RWPE2 (cell line): Measurements from ENCODE around the gene GSTM5.

Source experiments
- ATAC-seq: fragments of 200-7000 bp; cut with Tn5 transposase; 3 replicates; pipeline ENCODE4 v1.9.1; 2021; ENCODE audit warnings: low read depth
- DNase-seq: peaks from one replicate; pipeline ENCODE4 v3.0.0-alpha.2; 2020; ENCODE audit warnings: low spot score
- H3K27ac ChIP-seq: fragments of 450-650 bp; 2 replicates; pipeline ENCODE4 v1.5.1; 2017; ENCODE audit warnings: mild to moderate bottlenecking; ENCODE audit not compliant: poor library complexity, severe bottlenecking
- H3K27me3 ChIP-seq: fragments of 250-450 bp; sonication (Bioruptor Pico); 2 replicates; pipeline ENCODE4 v1.5.1; 2021; ENCODE audit warnings: mild to moderate bottlenecking, moderate library complexity; ENCODE audit not compliant: insufficient read depth, poor library complexity, severe bottlenecking
- H3K36me3 ChIP-seq: fragments of 250-450 bp; sonication (Bioruptor Pico); 2 replicates; pipeline ENCODE4 v1.5.1; 2020; ENCODE audit warnings: low read depth, mild to moderate bottlenecking, moderate library complexity
- H3K4me1 ChIP-seq: fragments of 250-450 bp; sonication (Bioruptor Pico); 2 replicates; pipeline ENCODE4 v1.5.1; 2021; ENCODE audit warnings: mild to moderate bottlenecking, moderate library complexity; ENCODE audit not compliant: insufficient read depth, poor library complexity, severe bottlenecking
- H3K4me3 ChIP-seq: fragments of 250-450 bp; sonication (Bioruptor Pico); 2 replicates; pipeline ENCODE4 v1.5.1; 2021; ENCODE audit warnings: mild to moderate bottlenecking, moderate library complexity; ENCODE audit not compliant: severe bottlenecking
- H3K9me3 ChIP-seq: fragments of 250-450 bp; sonication (Bioruptor Pico); 2 replicates; pipeline ENCODE4 v1.5.1; 2021; ENCODE audit warnings: mild to moderate bottlenecking, moderate library complexity; ENCODE audit not compliant: severe bottlenecking
- TF ChIP-seq, protein P1 (sequence below): fragments of 450-650 bp; IDR thresholded peaks from one replicate; pipeline ENCODE4 v1.5.1; 2017; ENCODE audit warnings: mild to moderate bottlenecking, moderate library complexity; ENCODE audit not compliant: poor library complexity, severe bottlenecking

GSTM5 gene

DNA sequence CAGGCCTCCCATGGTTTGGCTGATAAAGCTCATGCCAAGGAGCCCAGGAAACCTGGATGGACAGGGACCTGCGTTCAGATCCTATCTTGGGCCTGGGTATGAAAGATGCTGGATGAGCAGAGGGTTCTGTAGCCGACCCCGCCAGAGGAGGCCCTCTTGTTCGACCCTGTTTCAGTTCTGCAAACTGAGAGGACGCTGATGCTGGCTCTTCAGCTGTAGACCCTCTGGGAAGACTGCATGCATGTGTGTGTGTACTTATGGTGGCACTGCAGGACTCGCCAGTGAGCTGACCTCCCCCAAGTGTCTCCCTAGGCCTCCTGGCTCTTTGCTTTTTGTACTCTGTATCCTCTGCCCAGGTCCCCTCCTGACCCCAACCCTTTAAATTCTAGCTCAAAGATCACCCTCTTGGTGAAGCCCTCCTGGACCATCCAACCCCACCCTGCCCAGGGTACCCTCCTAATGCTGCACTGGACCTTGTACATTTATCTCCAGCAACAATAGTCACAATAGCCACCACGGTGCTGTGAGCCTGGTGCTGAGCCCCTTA is 50.1 kb downstream of the GSTM5 start:
- DNase-seq (peak; percentile 22), ATAC-seq (no peak)
- Histone ChIP-seq H3K27me3 (no peaks in the 10 kb centered on the region), H3K4me3 (no peak overlapping the region), H3K4me1 (no peaks in the 10 kb centered on the region), H3K27ac (no peak overlapping the region), H3K9me3 (no peaks in the 10 kb centered on the region), H3K36me3 (no peaks in the 10 kb centered on the region)
- TF ChIP-seq, protein P1, sequence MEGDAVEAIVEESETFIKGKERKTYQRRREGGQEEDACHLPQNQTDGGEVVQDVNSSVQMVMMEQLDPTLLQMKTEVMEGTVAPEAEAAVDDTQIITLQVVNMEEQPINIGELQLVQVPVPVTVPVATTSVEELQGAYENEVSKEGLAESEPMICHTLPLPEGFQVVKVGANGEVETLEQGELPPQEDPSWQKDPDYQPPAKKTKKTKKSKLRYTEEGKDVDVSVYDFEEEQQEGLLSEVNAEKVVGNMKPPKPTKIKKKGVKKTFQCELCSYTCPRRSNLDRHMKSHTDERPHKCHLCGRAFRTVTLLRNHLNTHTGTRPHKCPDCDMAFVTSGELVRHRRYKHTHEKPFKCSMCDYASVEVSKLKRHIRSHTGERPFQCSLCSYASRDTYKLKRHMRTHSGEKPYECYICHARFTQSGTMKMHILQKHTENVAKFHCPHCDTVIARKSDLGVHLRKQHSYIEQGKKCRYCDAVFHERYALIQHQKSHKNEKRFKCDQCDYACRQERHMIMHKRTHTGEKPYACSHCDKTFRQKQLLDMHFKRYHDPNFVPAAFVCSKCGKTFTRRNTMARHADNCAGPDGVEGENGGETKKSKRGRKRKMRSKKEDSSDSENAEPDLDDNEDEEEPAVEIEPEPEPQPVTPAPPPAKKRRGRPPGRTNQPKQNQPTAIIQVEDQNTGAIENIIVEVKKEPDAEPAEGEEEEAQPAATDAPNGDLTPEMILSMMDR, result no peak

DNA sequence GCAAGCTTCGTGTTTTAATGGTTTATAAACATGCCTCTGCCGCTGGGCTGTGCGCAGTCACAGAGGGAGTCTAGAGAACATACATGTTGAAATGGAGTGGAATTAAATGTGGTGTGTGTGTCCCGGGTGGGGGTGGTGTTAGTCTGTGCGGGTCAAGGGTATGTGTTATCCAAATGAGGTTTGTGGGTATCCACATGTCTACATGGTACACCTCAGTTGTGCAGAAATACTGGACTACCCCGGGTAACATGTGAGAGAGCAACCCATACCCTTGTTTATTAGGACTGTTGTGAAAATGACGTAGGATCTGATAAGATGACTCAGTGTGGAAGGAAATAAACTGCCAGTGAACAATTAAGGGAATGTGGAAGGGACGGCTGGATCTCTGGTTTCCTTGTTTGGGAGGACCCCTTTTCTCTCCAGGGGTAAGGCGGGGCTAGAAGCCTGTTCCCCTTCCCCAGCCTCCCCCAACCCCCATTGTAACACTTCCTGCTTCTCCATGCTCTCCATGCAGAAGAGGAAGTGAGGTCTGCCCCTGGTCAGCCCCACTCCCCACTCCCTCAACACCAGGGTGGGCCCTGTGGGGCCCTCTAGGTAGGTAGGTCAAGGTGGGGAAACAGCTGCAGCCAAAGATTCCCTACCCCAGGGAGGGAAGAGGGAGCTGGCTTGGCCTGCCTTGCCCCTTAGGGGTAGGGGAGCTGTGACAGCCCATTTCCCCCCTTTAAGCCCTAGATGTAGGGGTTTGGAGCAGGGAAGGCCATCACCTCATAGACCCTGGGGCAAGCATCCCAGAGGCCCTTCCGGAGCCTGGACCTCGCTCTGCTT is 51.0 kb downstream of the GSTM5 start:
- Histone ChIP-seq H3K9me3 (no peaks in the 10 kb centered on the region), H3K27me3 (no peaks in the 10 kb centered on the region), H3K4me3 (no peak overlapping the region), H3K4me1 (no peaks in the 10 kb centered on the region), H3K36me3 (no peaks in the 10 kb centered on the region), H3K27ac (no peak overlapping the region)
- ATAC-seq (peak; percentile 24; the same call in 2 of the 3 replicates), DNase-seq (peak; percentile 9)
- TF ChIP-seq, protein P1, result no peak

DNA sequence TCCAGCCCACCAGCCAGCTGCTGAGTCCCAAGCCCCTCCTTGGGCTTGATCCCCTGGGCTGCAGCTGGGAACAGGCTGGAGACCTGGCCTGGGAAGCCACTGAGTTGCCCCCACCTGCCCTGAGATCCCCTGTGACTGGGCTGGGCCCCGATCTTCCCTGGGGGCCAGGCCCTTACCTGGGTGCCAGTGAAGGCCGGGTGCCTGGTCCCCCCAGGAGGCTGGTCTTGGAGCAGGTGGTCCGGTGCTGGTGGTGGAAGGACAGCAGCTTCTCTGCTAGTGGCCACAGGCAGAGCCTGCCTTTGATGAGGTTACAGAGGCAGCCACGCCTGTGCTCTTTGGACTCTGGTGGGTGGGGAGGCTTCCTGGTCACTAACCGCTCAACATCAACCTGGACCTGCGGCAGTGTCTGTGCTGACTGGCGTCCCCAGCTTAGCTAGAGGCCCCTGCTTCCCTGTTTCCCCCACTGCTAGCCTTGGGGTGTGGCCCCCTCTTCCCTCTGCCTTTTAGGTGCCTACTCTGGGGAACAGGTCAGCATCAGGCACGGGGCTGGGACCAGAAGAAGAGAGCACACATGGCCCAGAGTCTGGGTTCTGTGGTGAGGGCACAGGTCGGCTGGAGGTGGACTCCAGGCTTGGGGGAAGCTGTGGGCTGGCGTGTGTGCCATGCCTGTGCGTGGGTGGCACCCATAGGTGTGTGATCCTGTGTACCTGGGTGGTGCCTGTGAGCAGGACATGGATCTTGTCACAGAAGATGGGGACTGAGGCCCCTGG is 51.8 kb downstream of the GSTM5 start, which contains the start of gene EPS8L3:
Gene EPS8L3 (minus strand): TSS at position 278 of the 770 bp plus-strand sequence. CDS start 2,174 bp downstream, outside the sequence.
- H3K27ac ChIP-seq, result no peak within 1 kb of the TSS
- peak; percentile 41 for DNase-seq

DNA sequence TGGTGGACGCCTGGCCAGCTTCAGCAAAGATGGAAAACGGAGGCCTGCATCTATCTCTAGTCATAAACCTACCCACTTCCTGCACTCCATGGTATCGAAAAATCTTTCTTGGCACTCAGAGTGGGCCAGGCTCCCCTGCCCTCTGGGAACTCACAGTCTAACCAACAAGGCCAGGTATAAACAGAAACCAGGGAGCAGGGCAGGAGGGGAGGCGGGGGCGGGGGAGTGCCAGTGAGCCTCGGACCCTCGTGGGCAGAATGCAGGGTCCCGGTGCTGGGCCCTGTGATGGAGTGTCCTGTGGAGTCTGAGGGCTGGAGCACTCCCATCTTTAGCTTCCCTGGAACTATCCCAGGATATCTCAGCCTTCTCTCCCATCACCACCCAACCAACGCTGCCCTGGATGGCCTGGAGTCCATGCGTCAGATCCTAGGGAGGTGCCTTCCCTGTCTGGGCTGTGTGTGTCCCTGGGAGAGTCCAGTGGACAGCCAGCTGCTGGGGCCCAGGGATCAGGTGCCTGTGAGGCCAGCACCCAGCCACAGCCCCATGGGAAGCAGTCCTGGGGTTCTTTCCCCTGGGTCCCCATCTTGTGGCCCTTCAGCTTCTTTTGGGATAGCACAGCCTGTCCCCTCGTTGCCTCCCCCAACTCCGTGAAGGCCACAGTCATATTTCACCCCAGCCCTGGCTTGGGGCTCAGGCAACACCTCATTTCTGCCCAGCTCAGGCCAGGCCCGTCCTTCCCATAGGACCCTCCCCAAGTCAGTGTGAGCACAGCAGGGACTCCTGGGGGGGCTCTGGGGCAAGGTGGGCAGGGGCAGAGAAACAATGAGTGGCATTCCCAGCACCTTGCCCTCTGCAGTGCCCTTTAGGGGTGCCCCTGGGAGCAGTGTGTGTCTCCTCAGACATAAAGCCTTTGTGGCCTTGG is 52.8 kb downstream of the GSTM5 start:
- no peaks in the 10 kb centered on the region for H3K36me3 ChIP-seq
- no peaks in the 10 kb centered on the region for H3K27me3 ChIP-seq
- DNase-seq (peak; percentile 43), ATAC-seq (no peak)
- H3K27ac ChIP-seq, result no peak overlapping the region
- H3K9me3 ChIP-seq, result no peaks in the 10 kb centered on the region
- no peaks in the 10 kb centered on the region for H3K4me1 ChIP-seq
- TF ChIP-seq, protein P1, result no peak
- no peak overlapping the region for H3K4me3 ChIP-seq

More for the DNA sequence above, 51.8 kb downstream of the GSTM5 start, which contains the start of gene EPS8L3:
- no peaks in the 10 kb centered on the region for H3K9me3 ChIP-seq
- no peaks in the 10 kb centered on the region for H3K36me3 ChIP-seq
- TF ChIP-seq, protein P1, result no peak
- no peak within 1 kb of the TSS for H3K4me3 ChIP-seq
- no peaks in the 10 kb centered on the region for H3K27me3 ChIP-seq
- ATAC-seq, result no peak
- H3K4me1 ChIP-seq, result no peaks in the 10 kb centered on the region
